DND-41 (cell line): ENCODE results near the gene ITGA8.

Source experiments
- CTCF ChIP-seq: IDR thresholded peaks from 2 replicates; pipeline ENCODE4 v1.5.1; 2012; ENCODE audit warnings: borderline replicate concordance, low read length, moderate library complexity, mild to moderate bottlenecking; ENCODE audit not compliant: poor library complexity, severe bottlenecking; ENCODE audit errors: extremely low read depth
- EZH2 ChIP-seq: IDR thresholded peaks from 3 replicates; pipeline ENCODE4 v1.6.1; 2012; ENCODE audit warnings: borderline replicate concordance, low read depth, mild to moderate bottlenecking, moderate library complexity, low read length, inconsistent platforms; ENCODE audit not compliant: severe bottlenecking

- TF ChIP-seq CTCF, result no peak
- no peak for TF ChIP-seq EZH2
Observed at GRCh38 chr10:15558136-15558535, 161.6 kb downstream of the ITGA8 start.
